Nephron progenitor cell (in vitro differentiated cells): Measurements from ENCODE around the gene MLX.
A peak's percentile ranks its signal among the peaks of the same experiment; 100 is the strongest.
"Not testable (repeated sequence)": the region's sequence is repeated elsewhere in the genome, so short reads cannot be mapped to it uniquely, and the experiment has no call there.

ENCODE experiments used
- DNase-seq: peaks from one replicate; pipeline ENCODE4 v3.0.0; 2021
- H3K27ac Mint-ChIP-seq: 2 replicates; pipeline ENCODE4 v1.8.0; 2021; ENCODE audit warnings: mild to moderate bottlenecking, moderate library complexity, mixed read lengths
- H3K27me3 Mint-ChIP-seq: 2 replicates; pipeline ENCODE4 v1.8.0; 2021; ENCODE audit warnings: mild to moderate bottlenecking, low read depth, mixed read lengths; ENCODE audit not compliant: poor library complexity
- H3K36me3 Mint-ChIP-seq: 2 replicates; pipeline ENCODE4 v1.8.0; 2021; ENCODE audit warnings: low read depth, mixed read lengths
- H3K4me1 Mint-ChIP-seq: 2 replicates; pipeline ENCODE4 v1.8.0; 2021; ENCODE audit warnings: mixed read lengths
- H3K4me3 Mint-ChIP-seq: 2 replicates; pipeline ENCODE4 v1.8.0; 2021; ENCODE audit warnings: mild to moderate bottlenecking, moderate library complexity, mixed read lengths
- H3K9me3 Mint-ChIP-seq: 2 replicates; pipeline ENCODE4 v1.8.0; 2021; ENCODE audit warnings: mild to moderate bottlenecking, moderate library complexity, mixed read lengths
- CTCF ChIP-seq: fragments of 200-600 bp; sonication (generic); IDR thresholded peaks from 2 replicates; pipeline ENCODE4 v1.5.0; 2021; ENCODE audit warnings: antibody characterized with exemption

Gene MLX

GRCh38 chr17:42547001-42547461 is 19.9 kb upstream of the MLX start:
- Mint-ChIP-seq H3K27me3 (no peaks in the 10 kb centered on the region), H3K36me3 (peaks cover 5% of the 10 kb centered on the region), H3K9me3 (no peaks in the 10 kb centered on the region), H3K4me1 (peaks cover 17% of the 10 kb centered on the region), H3K27ac (no peak overlapping the region), H3K4me3 (peak overlapping the region; percentile 52)
- TF ChIP-seq CTCF, result no peak
- no peak for DNase-seq

GRCh38 chr17:42547698-42548069 is 19.2 kb upstream of the MLX start:
- DNase-seq, result no peak
- TF ChIP-seq CTCF, result no peak
- H3K27ac Mint-ChIP-seq, result no peak overlapping the region
- H3K4me3 Mint-ChIP-seq, result no peak overlapping the region
- peaks cover 5% of the 10 kb centered on the region for H3K36me3 Mint-ChIP-seq
- peaks cover 23% of the 10 kb centered on the region for H3K4me1 Mint-ChIP-seq
- no peaks in the 10 kb centered on the region for H3K9me3 Mint-ChIP-seq
- no peaks in the 10 kb centered on the region for H3K27me3 Mint-ChIP-seq

- peak overlapping the region; percentile 77 for H3K4me3 Mint-ChIP-seq
- H3K4me1 Mint-ChIP-seq, result peaks cover 28% of the 10 kb centered on the region
- peak; percentile 28 for TF ChIP-seq CTCF
- H3K27ac Mint-ChIP-seq, result no peak overlapping the region
- H3K9me3 Mint-ChIP-seq, result no peaks in the 10 kb centered on the region
- H3K27me3 Mint-ChIP-seq, result no peaks in the 10 kb centered on the region
- peak; percentile 87 for DNase-seq
- peaks cover 5% of the 10 kb centered on the region for H3K36me3 Mint-ChIP-seq
Observed at GRCh38 chr17:42548070-42548837, 18.6 kb upstream of the MLX start.

- Mint-ChIP-seq H3K36me3 (peaks cover 5% of the 10 kb centered on the region), H3K4me3 (peak overlapping the region; percentile 77), H3K27ac (peak overlapping the region; percentile 48), H3K4me1 (peaks cover 36% of the 10 kb centered on the region), H3K27me3 (no peaks in the 10 kb centered on the region), H3K9me3 (no peaks in the 10 kb centered on the region)
- no peak for DNase-seq
- TF ChIP-seq CTCF, result no peak
Observed at GRCh38 chr17:42548993-42549755, 17.7 kb upstream of the MLX start.

- H3K9me3 Mint-ChIP-seq, H3K36me3 Mint-ChIP-seq, DNase-seq, H3K27ac Mint-ChIP-seq, H3K27me3 Mint-ChIP-seq: not testable (repeated sequence)
- Mint-ChIP-seq H3K4me1 (peaks cover 62% of the 10 kb centered on the region), H3K4me3 (peak within 1 kb of the TSS; percentile 88)
Observed at GRCh38 chr17:42552736-42553135, 14.2 kb upstream of the MLX start, which contains the start of gene HSD17B1. HSD17B1 (plus strand) TSS chr17:42552923; CDS start chr17:42552934, 11 bp downstream.

GRCh38 chr17:42553161-42553818 is 13.6 kb upstream of the MLX start:
- peak; percentile 37 for DNase-seq
- no peak overlapping the region for H3K27ac Mint-ChIP-seq

More at GRCh38 chr17:42553161-42553818, 13.6 kb upstream of the MLX start:
- H3K9me3 Mint-ChIP-seq, result no peaks in the 10 kb centered on the region
- H3K36me3 Mint-ChIP-seq, result no peaks in the 10 kb centered on the region
- peak overlapping the region; percentile 88 for H3K4me3 Mint-ChIP-seq
- H3K27me3 Mint-ChIP-seq, result no peaks in the 10 kb centered on the region
- H3K4me1 Mint-ChIP-seq, result peaks cover 62% of the 10 kb centered on the region
- TF ChIP-seq CTCF, result no peak
